ENCODE data around the gene ZNF592.

Gene ZNF592

DNA sequence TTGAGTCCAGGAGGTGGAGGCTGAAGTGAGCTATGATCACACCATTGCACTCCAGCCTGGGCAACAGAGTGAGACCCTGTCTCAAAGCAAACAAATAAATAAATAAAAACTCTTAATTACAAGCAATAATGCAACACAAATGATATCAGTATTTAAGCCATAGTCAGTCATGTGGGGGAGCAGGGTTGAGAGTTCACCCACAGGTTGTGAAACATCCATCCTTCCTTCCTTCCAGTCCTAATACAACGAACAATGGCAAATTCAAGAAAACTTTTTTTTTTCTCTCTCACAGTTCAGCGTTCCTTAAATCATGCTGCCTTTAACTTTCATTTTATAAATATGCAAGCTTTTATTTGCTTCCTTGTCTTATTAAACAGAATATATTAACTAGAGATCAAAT lies 24.1 kb downstream of the ZNF592 start:
- DNase-seq: no peak
- in situ Hi-C loops (cut with MboI; ENCODE audit: low pct_unique_long_range_greater_than_20kb, low sequenced_read_pairs): no loop called here

DNA sequence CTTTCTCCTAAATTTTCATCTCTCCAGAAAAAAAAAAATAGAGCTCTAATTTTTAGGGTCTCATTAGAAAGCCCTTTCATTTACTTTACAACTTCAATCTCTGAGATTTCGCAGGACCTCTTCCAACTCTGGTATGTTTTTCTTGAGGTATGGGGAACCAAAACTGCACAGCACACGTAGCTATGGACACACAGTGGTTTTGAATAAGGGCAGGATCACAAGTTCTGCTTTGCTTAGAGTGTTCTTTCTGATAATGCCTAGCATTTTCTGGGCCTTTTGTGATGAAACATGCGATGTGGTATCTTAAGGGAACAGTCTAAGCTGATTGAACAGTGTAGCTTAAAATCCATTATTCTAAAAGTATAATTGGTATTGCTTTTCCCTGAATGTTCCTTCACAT lies 25.3 kb downstream of the ZNF592 start:
- DNase-seq: no peak
- in situ Hi-C loops (cut with MboI; ENCODE audit: low pct_unique_long_range_greater_than_20kb, low sequenced_read_pairs): no loop called here

DNA sequence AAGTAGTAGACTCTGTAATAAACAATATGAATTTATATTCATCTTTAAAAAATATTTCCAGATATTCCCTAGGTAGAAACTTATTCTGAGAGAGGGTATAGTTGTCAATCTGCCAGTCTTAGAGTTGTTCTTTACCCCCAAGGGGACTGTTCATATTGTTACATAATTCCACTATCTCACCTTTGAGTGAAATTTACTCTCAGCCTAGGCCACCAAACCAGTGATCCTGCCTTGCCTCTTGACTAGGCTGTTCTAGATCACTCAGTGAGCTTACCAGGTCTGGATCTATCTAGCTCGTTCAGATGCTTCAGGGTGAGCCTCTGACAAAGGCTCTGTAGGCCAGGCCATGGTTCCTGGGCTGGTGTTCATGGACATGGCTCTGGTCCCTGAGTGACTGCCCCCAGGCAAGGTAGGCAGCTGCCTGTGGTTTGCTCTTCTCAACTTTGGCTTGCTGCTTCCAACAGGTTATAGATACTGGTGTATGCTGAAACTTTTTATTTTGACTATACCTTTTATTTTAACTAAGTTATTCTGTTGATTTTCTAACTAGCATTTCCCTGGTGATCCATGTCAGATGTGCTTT lies 27.6 kb downstream of the ZNF592 start:
- no peak for DNase-seq
- in situ Hi-C loops (cut with MboI; ENCODE audit: low pct_unique_long_range_greater_than_20kb, low sequenced_read_pairs): no loop called here

DNA sequence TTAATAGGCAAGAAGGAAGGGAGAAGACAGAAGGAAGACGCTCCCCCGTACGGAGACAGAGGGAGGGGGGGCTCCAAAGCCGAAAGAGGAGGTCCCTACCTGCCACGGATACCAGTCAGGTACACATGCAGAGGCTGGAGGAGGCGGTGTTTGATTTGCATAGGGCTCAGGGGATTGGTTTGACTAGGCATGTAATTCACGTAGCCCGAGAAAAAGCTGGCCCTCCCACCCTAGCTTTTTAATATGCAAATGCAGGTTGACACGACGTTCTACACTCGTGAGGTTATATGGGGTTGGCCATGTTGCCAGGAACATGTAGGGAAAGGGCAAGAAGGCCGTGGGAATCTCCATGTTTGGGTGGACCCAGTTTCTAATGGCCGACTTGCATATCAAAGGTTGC lies 29.8 kb downstream of the ZNF592 start:
- in situ Hi-C loops (cut with MboI; ENCODE audit: low pct_unique_long_range_greater_than_20kb, low sequenced_read_pairs): no loop called here
- DNase-seq: no peak

DNA sequence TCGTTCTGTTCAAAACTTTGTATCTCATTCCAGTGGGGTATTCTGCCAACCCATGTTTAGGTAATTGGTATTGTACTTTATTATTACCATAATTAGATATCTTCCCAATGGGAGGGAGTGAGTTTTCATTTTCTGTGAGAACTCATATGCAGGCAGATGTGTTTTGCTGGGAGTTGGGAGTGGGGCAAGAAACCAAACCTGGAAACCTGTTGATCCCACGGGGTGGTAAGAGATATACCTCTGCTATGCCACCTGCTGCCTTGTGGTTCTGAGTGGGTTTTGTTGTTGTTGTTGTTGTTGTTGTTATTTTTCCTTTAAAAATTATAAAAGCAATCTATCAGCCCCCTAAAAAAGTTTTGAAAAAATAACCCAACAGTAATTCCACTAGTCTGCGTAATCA lies 32.1 kb downstream of the ZNF592 start:
- no peak for DNase-seq
- in situ Hi-C loops (cut with MboI; ENCODE audit: low pct_unique_long_range_greater_than_20kb, low sequenced_read_pairs): no loop called here

DNA sequence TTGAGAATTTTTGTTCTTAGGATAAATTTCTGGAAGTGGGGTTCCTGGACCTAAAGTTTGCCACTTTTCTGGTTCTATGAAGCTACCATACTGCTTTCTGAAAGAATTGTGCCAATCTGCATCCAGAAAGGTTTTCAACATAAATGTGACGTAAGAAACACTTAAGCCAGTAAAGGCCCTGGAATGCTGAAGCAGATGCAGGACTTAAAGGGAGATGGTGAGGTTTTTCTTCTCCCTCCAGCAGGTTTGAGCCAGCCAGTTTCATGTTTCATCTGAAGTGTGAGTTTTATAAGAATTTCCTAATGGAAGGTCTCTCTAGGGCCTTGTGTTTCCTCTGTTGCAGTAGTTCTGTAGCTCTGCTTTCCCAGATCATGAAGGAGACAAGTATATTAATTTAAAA lies 33.1 kb downstream of the ZNF592 start:
- no peak for DNase-seq
- in situ Hi-C loops (cut with MboI; ENCODE audit: low pct_unique_long_range_greater_than_20kb, low sequenced_read_pairs): no loop called here

DNA sequence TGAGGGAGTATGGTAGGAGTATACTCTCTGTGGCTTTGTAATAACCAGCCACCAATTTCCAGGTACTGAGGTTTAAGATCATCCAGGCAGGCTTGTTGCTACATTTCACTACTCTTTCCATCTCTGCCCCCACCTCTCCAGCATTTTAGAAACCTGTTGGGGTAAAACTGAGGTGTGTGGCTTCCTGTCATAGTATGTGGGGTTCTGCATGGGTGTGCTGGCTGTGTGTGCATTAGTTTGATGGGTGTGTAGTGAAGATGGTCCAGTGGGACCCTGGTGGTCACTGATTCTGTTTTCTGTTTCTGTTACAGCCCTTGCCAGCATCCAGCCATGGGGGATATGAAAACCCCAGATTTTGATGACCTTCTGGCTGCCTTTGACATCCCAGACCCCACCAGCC lies 34.0 kb downstream of the ZNF592 start:
- in situ Hi-C loops (cut with MboI; ENCODE audit: low pct_unique_long_range_greater_than_20kb, low sequenced_read_pairs): no loop called here
- DNase-seq: no peak

DNA sequence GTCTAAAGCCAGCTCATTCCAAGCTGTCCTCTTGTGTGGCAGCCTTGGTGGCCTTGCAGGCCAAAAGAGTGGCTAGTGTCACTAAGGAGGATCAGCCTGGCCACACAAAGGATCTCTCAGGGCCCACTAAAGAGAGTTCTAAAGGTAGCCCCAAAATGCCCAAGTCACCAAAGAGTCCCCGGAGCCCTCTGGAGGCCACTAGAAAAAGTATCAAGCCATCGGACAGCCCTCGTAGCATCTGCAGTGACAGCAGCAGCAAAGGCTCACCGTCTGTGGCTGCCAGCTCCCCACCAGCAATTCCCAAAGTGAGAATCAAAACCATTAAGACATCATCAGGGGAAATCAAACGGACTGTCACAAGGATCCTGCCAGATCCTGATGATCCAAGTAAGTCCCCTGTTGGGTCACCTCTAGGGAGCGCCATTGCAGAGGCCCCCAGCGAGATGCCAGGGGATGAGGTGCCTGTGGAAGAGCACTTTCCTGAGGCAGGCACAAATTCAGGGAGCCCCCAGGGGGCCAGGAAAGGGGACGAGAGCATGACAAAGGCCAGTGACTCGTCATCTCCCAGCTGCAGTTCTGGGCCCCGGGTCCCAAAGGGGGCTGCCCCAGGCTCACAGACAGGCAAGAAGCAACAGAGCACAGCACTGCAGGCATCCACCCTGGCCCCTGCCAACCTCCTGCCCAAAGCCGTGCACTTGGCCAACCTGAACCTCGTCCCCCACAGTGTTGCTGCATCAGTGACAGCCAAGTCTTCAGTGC lies 35.3 kb downstream of the ZNF592 start:
- in situ Hi-C loops (cut with MboI; ENCODE audit: low pct_unique_long_range_greater_than_20kb, low sequenced_read_pairs): no loop called here
- no peak for DNase-seq

DNA sequence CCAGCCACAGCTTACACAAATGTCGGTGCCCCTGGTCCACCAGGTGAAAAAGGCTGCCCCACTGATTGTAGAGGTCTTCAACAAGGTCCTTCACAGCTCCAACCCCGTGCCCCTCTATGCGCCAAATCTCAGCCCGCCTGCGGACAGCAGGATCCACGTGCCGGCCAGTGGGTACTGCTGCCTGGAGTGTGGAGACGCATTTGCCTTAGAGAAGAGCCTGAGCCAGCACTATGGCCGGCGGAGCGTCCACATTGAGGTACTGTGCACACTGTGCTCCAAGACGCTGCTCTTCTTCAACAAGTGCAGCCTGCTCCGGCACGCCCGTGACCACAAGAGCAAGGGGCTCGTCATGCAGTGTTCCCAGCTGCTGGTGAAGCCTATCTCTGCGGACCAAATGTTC lies 35.9 kb downstream of the ZNF592 start:
- in situ Hi-C loops (cut with MboI; ENCODE audit: low pct_unique_long_range_greater_than_20kb, low sequenced_read_pairs): no loop called here
- DNase-seq: no peak

DNA sequence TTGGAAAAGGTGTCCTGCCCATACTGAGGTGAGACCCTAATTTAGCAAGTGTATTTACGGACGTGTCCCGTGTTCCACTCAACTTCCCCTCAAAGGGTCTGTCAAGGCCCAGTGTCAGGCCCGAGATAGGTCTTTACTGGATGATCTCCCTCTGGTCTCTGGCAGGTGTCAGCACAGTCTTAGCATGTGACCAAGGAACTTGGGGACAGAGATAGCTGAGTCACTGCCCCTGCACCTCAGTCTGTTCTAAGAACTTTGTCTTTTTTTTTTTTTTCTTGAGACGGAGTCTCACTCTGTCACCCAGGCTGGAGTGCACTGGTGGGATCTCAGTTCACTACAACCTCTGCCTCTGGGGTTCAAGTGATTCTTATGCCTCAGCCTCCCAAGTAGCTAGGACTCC lies 36.7 kb downstream of the ZNF592 start:
- in situ Hi-C loops (cut with MboI; ENCODE audit: low pct_unique_long_range_greater_than_20kb, low sequenced_read_pairs): no loop called here
- no peak for DNase-seq

DNA sequence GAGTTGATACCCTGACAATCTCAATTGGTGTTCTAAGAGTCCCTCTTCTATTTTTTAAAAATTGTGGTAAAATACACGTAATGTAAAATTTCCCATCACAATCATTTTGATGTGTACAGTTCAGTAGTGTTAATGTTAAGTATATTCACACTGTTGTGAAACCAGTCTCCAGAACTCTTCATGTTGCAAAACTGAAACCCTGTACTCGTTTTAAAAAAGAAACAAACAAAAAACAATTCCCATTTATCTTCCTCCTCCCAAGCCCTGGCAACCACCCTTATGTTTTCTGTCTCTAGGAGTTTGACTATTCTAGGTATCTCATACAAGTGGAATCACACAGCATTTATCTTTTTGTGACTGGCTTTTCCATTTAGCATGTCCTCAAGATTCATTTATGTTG lies 40.1 kb downstream of the ZNF592 start:
- in situ Hi-C loops (cut with MboI; ENCODE audit: low pct_unique_long_range_greater_than_20kb, low sequenced_read_pairs): no loop called here
- no peak for DNase-seq

DNA sequence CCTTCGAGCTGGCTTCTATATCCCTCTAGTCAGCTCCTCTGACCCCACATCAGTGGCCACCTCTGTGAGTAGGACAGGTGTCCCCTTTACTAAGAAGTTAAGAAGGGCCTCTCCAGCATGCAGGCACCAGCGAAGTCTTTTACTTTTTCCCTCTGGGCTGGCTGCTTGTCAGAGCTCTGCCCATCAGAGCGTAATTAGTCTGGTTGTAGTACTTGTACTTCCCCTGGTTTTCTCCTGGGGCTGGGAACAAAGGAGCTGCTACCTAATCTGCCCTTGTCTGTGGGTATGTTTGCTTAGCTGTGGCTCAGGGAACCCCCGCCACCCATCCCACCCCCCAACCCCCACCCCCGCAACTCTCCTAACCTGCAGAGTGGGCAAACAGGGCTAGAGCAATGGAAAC lies 41.4 kb downstream of the ZNF592 start:
- in situ Hi-C loops (cut with MboI; ENCODE audit: low pct_unique_long_range_greater_than_20kb, low sequenced_read_pairs): no loop called here
- no peak for DNase-seq

DNA sequence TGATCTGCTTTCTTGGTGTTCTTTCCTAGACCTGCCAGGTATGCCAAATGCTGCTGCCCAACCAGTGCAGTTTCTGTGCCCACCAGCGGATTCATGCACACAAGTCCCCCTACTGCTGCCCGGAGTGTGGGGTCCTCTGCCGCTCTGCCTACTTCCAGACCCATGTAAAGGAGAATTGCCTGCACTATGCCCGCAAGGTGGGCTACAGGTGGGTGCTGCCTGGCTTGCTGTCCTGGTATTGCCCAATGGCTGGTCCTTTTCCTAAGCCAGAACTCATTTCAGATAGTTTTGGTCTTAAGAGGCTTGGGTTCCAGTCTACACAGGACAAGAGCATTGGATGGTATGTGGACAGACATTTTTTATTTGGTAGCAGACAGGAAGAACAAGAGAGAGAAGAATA lies 42.3 kb downstream of the ZNF592 start:
- in situ Hi-C loops (cut with MboI; ENCODE audit: low pct_unique_long_range_greater_than_20kb, low sequenced_read_pairs): no loop called here
- DNase-seq: no peak

DNA sequence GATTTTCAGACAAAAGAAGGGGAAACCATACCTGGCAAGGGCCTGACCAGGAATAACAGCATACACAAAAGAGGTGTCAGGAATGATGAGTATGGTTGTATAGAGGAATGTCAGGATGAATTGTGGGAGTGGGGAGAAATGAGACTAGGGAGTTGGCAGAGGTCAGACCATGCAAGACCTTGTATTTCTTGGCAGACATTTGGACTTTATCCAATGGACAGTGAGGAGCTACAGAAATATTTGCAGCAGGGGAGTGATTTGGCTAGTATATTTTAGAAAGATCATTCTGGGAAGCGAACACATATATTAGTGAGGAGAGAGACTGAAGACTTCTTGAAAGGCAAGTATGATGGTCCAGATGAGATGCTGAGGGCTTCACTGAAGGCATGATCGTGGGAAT lies 43.4 kb downstream of the ZNF592 start:
- no peak for DNase-seq
- in situ Hi-C loops (cut with MboI; ENCODE audit: low pct_unique_long_range_greater_than_20kb, low sequenced_read_pairs): no loop called here

DNA sequence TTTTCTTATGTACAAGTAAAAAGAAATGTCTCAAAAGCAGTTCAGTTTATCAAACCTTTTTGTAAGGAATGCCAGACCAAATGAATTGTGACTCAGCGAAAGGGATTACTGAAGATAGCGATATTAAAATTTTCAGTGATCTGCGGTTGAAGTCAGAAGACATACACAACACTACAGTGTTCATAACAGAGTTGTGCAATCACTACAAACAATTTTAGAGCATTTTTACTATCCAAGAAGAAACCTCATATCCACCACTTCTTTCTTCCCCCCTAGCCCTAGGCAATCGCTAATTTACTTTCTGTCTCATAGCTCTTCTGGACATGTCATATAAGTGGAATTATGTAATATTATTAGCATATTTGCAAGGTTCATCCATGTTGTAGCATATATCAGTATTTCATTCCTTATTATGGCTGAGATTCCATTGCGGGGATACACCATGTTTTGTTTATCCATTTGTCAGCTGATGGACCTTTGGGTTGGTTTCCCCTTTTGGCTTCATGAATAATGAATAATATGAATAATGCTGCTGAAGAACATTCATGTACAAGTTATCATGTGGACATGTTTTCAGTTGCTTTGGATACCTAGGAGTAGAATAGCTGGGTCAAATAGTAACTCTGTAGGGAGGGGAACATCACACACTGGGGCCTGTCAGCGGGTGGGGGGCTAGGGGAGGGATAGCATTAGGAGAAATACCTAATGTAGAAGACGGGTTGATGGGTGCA lies 45.2 kb downstream of the ZNF592 start:
- in situ Hi-C loops (cut with MboI; ENCODE audit: low pct_unique_long_range_greater_than_20kb, low sequenced_read_pairs): no loop called here
- no peak for DNase-seq

DNA sequence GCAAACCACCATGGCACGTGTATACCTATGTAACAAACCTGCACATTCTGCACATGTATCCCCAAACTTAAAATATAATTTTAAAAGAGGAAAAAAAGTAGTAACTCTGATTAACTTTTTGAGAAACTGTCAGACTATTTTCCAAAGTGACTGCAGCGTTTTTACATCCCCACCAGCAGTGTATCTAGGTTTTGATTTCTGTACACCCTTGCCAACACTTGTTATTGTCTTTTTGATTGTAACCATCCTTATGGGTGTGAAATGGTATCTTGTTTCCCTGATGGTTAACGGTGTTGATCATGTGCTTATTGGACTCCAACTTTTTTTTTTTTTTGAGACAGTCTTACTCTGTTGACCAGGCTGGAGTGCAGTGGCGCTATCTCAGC lies 45.8 kb downstream of the ZNF592 start:
- no peak for DNase-seq
- in situ Hi-C loops (cut with MboI; ENCODE audit: low pct_unique_long_range_greater_than_20kb, low sequenced_read_pairs): no loop called here

DNA sequence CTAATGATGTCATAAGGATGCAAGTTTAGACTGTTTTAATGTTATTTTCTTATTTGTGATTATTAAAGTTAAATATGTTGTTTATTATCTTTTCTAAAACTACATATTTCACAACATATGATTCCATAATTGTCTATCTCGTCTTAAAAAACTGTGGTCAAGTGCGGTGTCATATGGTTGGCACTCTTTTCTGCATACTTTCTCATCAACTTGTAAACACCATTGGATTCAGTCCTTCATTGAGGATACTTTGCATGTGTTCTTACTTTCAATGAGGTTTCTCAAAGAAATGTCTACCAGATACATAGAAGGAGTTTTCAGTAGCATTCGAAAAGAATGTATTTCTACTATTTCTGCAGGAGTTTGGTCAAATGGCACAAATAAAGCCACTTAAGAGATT lies 46.8 kb downstream of the ZNF592 start:
- in situ Hi-C loops (cut with MboI; ENCODE audit: low pct_unique_long_range_greater_than_20kb, low sequenced_read_pairs): no loop called here
- no peak for DNase-seq

DNA sequence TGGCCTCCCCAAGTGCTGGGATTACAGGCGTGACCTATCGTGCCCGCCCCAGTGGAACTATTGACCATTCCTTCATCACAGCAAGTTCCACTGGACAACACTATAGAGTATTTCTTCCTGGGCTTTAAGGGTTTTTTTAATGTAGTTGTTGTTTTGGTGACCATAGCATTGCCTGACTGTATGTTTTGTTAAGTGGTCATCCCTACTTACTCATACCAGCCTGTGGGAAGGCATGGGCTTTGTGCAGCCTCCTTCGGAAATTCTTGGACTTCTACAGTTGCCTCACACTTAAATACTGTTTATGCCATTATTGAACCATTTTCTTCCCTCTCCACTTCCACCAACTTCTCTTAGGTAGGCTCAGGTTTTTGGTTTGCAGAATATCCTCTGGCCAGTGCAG lies 48.8 kb downstream of the ZNF592 start:
- in situ Hi-C loops (cut with MboI; ENCODE audit: low pct_unique_long_range_greater_than_20kb, low sequenced_read_pairs): no loop called here
- no peak for DNase-seq

DNA sequence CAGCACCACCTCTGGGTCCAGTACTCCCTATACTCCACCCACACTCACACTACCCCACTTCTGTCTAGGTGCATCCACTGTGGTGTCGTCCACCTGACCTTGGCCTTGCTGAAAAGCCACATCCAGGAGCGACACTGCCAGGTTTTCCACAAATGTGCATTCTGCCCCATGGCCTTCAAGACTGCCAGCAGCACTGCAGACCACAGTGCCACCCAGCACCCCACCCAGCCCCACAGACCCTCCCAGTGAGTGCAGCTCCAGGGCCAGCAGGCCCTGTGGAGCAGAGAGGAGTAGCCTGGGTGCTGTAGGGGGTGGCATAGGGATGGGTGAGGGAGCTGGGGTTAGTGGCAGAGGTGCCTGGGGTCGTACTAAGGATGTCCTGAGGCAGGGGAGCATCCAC lies 49.4 kb downstream of the ZNF592 start:
- in situ Hi-C loops (cut with MboI; ENCODE audit: low pct_unique_long_range_greater_than_20kb, low sequenced_read_pairs): no loop called here

DNA sequence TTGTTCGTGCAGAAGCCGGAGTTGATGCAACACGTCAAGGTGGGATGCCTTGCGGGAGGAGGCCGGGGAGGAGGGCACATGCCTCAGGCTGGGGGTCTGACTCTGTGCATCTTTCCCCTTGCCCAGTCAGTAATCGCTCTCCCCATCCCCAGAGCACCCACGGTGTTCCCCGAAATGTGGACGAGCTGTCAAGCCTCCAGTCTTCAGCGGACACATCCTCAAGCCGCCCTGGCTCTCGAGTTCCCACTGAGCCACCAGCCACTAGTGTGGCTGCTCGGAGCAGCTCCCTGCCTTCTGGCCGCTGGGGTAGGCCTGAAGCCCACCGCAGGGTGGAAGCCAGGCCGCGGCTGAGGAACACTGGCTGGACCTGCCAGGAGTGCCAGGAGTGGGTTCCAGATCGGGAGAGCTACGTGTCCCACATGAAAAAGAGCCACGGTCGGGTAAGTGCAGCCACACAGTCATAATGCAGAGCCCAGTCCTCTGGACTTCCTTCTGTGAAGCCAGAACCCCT lies 50.1 kb downstream of the ZNF592 start:
- DNase-seq: no peak
- in situ Hi-C loops (cut with MboI; ENCODE audit: low pct_unique_long_range_greater_than_20kb, low sequenced_read_pairs): no loop called here

More for the DNA sequence above, 49.4 kb downstream of the ZNF592 start:
- no peak for DNase-seq
